NCI-H2196 (cell line): ENCODE measurements around the gene HOXD11.

ENCODE experiments used
- DNase-seq: peaks from one replicate; lab custom pipeline; 2025; ENCODE audit not compliant: unreplicated experiment; lab: John Stamatoyannopoulos, UW

The HOXD11 gene

DNA sequence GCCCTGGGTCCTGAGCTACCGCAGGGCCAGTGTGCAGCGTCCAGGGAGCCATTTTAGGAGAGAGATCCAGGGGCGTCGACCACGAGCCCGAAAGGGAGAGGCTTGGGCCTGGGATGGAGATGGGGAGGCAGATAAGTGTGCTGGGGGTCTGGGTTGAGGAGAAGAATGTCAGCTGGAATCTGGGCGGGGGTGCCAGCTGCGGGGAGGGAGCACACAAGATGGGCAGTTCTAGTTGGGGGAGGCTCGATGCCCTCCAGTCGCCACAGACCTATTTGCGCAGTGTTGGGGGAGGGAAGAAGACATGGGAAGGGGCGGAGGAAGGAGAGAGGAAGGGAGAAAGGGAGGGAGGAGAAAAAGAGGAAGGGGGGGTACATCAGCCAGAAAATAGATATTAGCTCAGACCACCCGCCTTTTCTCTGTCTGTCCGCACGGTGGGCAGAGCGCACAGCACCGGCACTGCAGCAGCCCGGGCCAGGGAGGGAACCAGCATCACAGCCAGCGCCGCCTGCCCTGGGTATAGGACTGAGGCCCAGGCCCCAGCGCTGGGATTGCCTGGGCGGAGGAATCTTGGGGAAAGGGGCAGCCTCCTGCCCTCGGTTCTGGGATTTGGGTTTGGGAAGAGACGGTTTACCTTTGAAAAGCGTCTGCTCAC, 1.9 kb upstream of the HOXD11 start:
- DNase-seq, result no peak

DNA sequence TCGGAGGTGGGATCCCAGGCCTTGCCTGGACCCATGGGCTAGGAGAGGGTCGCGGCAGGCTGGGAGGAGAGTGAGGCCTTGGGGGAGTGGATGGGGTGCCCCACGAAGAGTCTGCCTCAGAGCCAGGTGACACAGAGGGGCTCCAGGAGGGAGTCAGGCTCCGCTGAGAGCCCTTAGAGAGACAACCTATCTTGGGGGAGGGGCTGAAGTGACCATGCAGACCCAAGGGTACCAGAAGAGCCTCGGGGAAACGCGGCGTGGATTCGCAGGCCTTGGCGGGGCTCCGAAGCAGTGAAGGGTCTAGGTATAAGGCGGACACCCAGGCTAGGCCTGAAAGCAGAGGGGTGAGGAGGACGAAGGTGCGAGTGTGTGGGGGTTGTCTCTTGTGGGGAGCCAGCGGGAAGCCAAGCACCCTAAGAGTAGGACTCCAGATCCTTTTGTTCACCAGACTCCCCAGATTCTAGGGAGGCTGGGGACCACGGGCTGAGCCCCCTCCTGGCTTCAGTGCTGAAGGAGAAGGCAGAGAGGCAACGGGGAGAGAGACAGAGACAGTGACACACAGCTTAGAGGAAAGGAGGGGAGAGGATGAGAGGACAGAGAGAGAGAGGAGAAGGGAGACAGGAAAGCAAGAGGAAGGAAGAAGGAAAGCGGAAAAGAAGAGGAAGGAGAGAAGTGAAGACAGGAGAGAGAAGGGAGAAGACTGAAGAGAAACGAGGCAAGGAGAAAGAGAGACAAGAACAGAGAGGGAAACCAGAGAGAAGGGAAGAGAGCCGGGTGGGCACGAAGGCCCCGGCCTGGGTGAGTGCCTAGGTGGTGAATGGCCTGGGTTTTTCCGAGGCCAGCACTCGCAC, 1.1 kb upstream of the HOXD11 start:
- no peak for DNase-seq

- no peak for DNase-seq
These were observed 676 bp downstream of the HOXD11 start for GRCh38 chr2:176107731-176108181.

DNA sequence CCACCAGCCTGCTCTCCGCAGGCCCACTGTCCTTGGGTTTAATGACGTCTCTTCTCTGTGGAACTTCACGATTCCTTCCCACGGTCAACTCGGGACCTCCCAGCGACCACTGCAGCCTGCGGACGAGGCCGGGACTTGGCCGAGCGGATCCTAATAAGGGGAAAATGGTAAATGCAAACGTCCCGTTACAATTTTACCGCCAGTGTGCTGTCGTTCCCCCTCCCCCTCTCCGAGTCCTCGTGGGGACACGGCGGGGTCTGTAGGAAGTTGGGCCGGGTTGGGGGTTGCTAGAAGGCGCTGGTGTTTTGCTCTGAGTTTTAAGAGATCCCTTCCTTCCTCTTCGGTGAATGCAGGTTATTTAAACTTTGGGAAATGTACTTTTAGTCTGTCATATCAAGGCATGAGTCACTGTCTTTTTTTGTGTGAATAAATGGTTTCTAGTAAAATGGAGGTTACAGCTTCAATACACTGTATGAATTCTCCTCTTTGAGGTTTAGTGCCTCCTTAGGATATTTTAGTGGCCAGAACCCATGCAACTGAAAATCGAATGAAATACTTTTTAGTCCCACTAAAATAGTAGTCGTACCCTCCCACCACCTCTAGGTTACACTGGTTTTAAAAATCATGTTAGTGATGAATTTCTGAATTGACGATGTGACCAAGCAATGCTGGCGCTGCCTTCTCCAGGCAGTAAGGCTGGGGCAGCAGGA, 2.3 kb downstream of the HOXD11 start:
- DNase-seq, result no peak

- DNase-seq, result no peak
These were observed 2.9 kb downstream of the HOXD11 start for GRCh38 chr2:176109946-176110345.

GRCh38 chr2:176110415-176111308, 3.6 kb downstream of the HOXD11 start:
- no peak for DNase-seq

- peak; percentile 80 for DNase-seq
These were observed 4.2 kb downstream of the HOXD11 start for GRCh38 chr2:176111309-176111663.

DNA sequence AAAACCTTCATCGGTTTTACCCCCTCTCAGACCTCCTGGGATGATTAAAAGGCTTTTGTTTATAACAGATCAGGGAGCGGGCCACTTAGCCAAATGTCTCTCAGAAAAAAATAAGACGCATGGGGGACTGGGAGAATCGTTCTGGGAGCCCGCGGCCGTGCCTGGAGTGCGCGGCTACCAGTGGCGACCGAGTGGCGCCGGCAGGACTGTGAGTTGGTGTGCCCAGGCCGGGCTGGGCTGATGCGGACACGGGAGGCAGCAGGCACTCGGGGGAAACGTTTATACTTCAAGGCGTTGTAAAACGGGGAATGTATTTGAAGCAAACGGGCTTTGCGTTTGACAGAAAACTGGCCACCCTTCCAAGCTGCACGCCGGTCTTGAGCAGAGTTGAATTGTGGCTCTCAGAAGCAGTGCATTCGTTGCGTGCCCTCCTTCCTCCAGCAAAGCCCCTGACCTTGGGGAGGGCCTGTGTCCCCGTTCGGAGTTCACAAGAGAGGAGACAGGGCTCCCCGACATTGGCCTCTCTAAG, 4.8 kb downstream of the HOXD11 start:
- DNase-seq, result no peak

GRCh38 chr2:176112375-176113302, 5.6 kb downstream of the HOXD11 start:
- DNase-seq, result no peak

DNA sequence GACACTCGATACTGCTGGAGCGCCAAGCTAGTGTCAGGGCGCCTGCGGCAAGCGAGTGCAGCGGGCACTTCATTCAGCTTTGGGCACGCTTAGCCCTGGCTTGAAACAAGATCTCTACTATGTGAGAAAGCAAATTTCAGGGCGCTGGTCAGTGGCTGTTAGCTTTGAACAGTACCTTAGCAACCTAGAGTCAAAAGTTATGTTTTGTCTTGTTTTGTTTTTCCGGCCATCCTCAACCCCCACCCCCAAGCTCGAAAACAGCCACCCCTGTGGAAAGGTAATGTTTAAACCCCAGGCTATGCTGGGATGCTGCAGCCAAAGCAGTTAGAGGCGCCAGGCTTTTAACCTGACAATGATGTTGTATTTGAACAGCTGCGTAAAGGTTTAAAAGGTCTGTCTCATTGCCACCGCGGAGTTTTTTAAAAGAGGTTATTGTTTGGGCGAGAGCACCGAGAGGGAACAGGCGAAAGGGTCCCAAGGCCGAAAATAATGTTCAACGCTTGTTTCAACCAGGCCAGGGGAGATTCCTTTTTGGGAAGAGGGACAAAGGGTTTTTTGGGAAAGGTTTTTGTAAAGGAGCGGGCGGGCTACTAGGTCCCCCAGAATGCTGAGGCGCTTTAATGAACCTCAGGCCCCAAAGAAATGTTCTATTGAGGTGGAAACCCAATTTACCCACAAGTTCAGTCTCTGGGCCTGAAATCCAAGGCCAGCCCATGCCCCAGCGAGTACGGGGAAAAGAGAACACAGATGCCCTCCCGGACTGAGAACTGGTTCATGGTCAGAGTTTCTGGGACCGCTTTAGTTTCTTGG, 7.2 kb downstream of the HOXD11 start:
- DNase-seq, result peak; percentile 93

GRCh38 chr2:176114930-176115625, 8.0 kb downstream of the HOXD11 start:
- DNase-seq, result no peak

GRCh38 chr2:176115883-176116813, 9.1 kb downstream of the HOXD11 start, which contains the start of gene HOXD10:
HOXD10 (plus strand) TSS chr2:176116778; CDS start chr2:176116834, 56 bp downstream.
- DNase-seq, result no peak

DNA sequence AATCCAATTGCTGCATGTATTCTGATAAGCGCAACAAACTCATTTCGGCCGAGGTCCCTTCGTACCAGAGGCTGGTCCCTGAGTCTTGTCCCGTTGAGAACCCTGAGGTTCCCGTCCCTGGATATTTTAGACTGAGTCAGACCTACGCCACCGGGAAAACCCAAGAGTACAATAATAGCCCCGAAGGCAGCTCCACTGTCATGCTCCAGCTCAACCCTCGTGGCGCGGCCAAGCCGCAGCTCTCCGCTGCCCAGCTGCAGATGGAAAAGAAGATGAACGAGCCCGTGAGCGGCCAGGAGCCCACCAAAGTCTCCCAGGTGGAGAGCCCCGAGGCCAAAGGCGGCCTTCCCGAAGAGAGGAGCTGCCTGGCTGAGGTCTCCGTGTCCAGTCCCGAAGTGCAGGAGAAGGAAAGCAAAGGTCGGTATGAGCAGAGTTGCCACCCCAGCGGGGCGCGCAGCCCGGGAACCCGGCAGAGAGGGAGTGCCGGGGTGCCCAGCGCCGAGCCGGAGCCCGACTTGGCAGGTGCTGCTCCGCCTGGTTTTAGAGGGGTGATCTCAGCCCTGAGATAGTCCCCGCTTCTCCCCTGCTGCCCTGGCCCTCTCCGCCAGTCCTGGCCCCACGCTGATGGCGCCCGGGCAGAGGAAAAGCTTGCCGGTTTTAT, 10.2 kb downstream of the HOXD11 start:
- DNase-seq, result no peak

- no peak for DNase-seq
These were observed 10.8 kb downstream of the HOXD11 start for GRCh38 chr2:176117823-176118371.

- DNase-seq, result no peak
These were observed 11.7 kb downstream of the HOXD11 start for GRCh38 chr2:176118601-176119339.
